ENCODE results near the gene RUFY3. TPM values are rescaled to one million over a fixed set of nuclear protein-coding genes. Genes with fewer than 3 reads are reported as not detected.

RUFY3 gene
- total and polyA plus RNA-seq, 2 of the 13 experiments (the other 11 are each of a cell fraction or from before 2014, with no cell fraction given): 17.9 to 25.3 TPM

DNA sequence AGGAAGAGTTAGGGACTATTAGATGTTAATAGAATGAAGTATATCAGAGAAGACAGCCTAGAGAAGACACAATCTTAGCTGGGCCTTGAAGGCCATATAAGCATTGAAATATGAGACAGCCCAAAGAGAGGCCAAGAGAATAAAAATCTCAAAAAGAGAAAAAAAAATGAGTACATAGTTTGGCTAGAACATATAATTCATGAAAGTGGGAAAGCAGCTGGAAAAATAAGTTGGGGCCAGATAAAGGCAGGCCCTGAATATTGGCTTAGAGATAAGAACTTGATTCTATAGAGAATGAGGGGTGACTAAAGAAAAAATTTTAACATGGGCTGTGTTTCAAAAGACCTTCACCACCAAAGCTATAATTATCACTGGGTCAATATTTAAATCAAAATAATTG, 40.8 kb upstream of the RUFY3 start:
- Histone ChIP-seq H2AFZ (ENCODE audit: low read length) (no peak overlapping the region), H3K27me3 (ENCODE audit: control insufficient read depth in 1 of 2, insufficient read depth in 2 of 2, low read length in 2 of 2) (no peaks in the 10 kb centered on the region), H3K9me3 (ENCODE audit: low read length) (no peaks in the 10 kb centered on the region), H3K9ac (ENCODE audit: insufficient read depth, low read depth, low read length) (no peak overlapping the region), H3K4me2 (ENCODE audit: low read depth, low read length) (no peak overlapping the region), H3K27ac (ENCODE audit: extremely low read length, insufficient read depth, low read length) (no peak overlapping the region), H3K36me3 (replicated peaks in 1 of 2; ENCODE audit: control insufficient read depth in 1 of 2, insufficient read depth in 2 of 2, low read length in 2 of 2) (no peaks in the 10 kb centered on the region), H3K4me3 (replicated peaks in 1 of 3; ENCODE audit: insufficient read depth in 1 of 3, low read depth in 2 of 3, low read length in 3 of 3) (no peak overlapping the region), H3K79me2 (ENCODE audit: insufficient read depth, low read length) (no peaks in the 10 kb centered on the region), H4K20me1 (ENCODE audit: insufficient read depth, low read length) (no peaks in the 10 kb centered on the region), H3K4me1 (ENCODE audit: insufficient read depth, low read length) (no peaks in the 10 kb centered on the region)
- ChIA-PET POLR2A (no interaction called here), CTCF (ENCODE audit: low intra/inter-chr PET ratio, low total read pairs) (no interaction called here)
- TF ChIP-seq SKIL (CRISPR knock-in tag; IDR thresholded peaks at IDR 0.05; ENCODE audit: borderline replicate concordance) (no peak), ZNF569 (CRISPR knock-in tag; IDR thresholded peaks at IDR 0.05; ENCODE audit: borderline replicate concordance) (no peak), SIX4 (CRISPR knock-in tag; IDR thresholded peaks at IDR 0.05) (no peak), ZNF382 (CRISPR knock-in tag; IDR thresholded peaks at IDR 0.05; ENCODE audit: borderline replicate concordance) (no peak), SMAD3 (CRISPR knock-in tag; IDR thresholded peaks at IDR 0.05) (no peak), HNF4A (CRISPR knock-in tag; IDR thresholded peaks at IDR 0.05) (no peak), PCBP2 (optimal IDR thresholded peaks at IDR 0.05; ENCODE audit: low read depth, low read length, poor library complexity, severe bottlenecking) (no peak), NFATC3 (CRISPR knock-in tag; IDR thresholded peaks at IDR 0.05) (no peak), ZNF773 (CRISPR knock-in tag; IDR thresholded peaks at IDR 0.05; ENCODE audit: borderline replicate concordance) (no peak), ZNF7 (CRISPR knock-in tag; IDR thresholded peaks at IDR 0.05) (no peak), ZNF468 (CRISPR knock-in tag; IDR thresholded peaks at IDR 0.05) (no peak), ZNF230 (CRISPR knock-in tag; IDR thresholded peaks at IDR 0.05) (no peak), PRPF4 (IDR thresholded peaks at IDR 0.05; ENCODE audit: low read depth, low read length, poor library complexity, severe bottlenecking) (no peak)
- TF ChIP-seq, protein P1, sequence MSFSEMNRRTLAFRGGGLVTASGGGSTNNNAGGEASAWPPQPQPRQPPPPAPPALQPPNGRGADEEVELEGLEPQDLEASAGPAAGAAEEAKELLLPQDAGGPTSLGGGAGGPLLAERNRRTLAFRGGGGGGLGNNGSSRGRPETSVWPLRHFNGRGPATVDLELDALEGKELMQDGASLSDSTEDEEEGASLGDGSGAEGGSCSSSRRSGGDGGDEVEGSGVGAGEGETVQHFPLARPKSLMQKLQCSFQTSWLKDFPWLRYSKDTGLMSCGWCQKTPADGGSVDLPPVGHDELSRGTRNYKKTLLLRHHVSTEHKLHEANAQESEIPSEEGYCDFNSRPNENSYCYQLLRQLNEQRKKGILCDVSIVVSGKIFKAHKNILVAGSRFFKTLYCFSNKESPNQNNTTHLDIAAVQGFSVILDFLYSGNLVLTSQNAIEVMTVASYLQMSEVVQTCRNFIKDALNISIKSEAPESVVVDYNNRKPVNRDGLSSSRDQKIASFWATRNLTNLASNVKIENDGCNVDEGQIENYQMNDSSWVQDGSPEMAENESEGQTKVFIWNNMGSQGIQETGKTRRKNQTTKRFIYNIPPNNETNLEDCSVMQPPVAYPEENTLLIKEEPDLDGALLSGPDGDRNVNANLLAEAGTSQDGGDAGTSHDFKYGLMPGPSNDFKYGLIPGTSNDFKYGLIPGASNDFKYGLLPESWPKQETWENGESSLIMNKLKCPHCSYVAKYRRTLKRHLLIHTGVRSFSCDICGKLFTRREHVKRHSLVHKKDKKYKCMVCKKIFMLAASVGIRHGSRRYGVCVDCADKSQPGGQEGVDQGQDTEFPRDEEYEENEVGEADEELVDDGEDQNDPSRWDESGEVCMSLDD (CRISPR knock-in tag; IDR thresholded peaks at IDR 0.05; ENCODE audit: borderline replicate concordance): no peak
- TF ChIP-seq, protein P2, sequence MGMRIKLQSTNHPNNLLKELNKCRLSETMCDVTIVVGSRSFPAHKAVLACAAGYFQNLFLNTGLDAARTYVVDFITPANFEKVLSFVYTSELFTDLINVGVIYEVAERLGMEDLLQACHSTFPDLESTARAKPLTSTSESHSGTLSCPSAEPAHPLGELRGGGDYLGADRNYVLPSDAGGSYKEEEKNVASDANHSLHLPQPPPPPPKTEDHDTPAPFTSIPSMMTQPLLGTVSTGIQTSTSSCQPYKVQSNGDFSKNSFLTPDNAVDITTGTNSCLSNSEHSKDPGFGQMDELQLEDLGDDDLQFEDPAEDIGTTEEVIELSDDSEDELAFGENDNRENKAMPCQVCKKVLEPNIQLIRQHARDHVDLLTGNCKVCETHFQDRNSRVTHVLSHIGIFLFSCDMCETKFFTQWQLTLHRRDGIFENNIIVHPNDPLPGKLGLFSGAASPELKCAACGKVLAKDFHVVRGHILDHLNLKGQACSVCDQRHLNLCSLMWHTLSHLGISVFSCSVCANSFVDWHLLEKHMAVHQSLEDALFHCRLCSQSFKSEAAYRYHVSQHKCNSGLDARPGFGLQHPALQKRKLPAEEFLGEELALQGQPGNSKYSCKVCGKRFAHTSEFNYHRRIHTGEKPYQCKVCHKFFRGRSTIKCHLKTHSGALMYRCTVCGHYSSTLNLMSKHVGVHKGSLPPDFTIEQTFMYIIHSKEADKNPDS (CRISPR knock-in tag; IDR thresholded peaks at IDR 0.05): no peak
- intact Hi-C loops (cut with micrococcal nuclease; ENCODE audit: unreplicated experiment): loop anchor here (10.0 kb wide), 1 partner anchor 224 kb away; the partner anchor contains the start of gene MOB1B
- in situ Hi-C loops (cut with HindIII; ENCODE audit: extremely low pct_ligation_motif_present, low pct_unique_long_range_greater_than_20kb): no loop called here
- no peak for ATAC-seq
- FAIRE-seq: no peak
- no TSS peak for BruUV-seq (replicated peaks)
- no peak for DNase-seq (ENCODE audit: low spot score)
